ENCODE results near the gene RNF123. TPM values are rescaled to one million over a fixed set of nuclear protein-coding genes. Genes with fewer than 3 reads are reported as not detected.

RNF123 gene
- total RNA-seq, 1 donor from 2014 or later, result 31.3 TPM

GRCh38 chr3:49650177-49650576 lies 39.2 kb upstream of the RNF123 start:
- no peaks in the 10 kb centered on the region for H3K9me3 ChIP-seq (ENCODE audit: control insufficient read depth in 3 of 3, low read length in 3 of 3)
- H3K36me3 ChIP-seq (ENCODE audit: control insufficient read depth in 3 of 3, insufficient read depth in 3 of 3, low read length in 3 of 3), result no peaks in the 10 kb centered on the region
- H3K4me1 ChIP-seq (ENCODE audit: control insufficient read depth in 3 of 3, insufficient read depth in 3 of 3, low read length in 3 of 3), result peaks cover 31 to 45% (median 39%) of the 10 kb centered on the region in 3 donors
- no peak overlapping the region for H3K9ac ChIP-seq (ENCODE audit: low read depth in 1 of 3, low read length in 3 of 3)
- H3K4me3 ChIP-seq (ENCODE audit: low read length in 3 of 3), result no peak overlapping the region
- H3K27ac ChIP-seq (ENCODE audit: low read depth, low read length), result no peak overlapping the region
- no peaks in the 10 kb centered on the region for H3K27me3 ChIP-seq (ENCODE audit: control insufficient read depth in 3 of 3, insufficient read depth in 3 of 3, low read length in 3 of 3)

DNA sequence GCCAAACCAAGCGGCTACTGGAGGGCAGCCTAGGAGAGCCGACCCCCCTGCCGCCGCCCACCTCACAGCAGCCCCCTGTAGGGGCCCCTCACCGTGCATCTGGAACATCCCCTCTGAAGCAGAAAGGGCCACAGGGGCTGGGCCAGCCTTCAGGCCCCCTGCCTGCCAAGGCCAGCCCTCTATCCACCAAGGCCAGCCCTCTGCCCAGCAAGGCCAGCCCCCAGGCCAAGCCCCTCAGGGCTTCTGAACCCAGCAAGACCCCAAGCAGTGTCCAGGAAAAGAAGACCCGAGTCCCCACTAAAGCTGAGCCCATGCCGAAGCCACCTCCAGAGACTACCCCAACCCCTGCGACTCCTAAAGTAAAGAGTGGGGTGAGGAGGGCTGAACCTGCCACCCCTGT lies 38.7 kb upstream of the RNF123 start:
- Histone ChIP-seq H3K9ac (ENCODE audit: low read depth in 1 of 3, low read length in 3 of 3) (no peak overlapping the region), H3K36me3 (ENCODE audit: control insufficient read depth in 3 of 3, insufficient read depth in 3 of 3, low read length in 3 of 3) (no peaks in the 10 kb centered on the region), H3K27ac (ENCODE audit: low read depth, low read length) (no peak overlapping the region), H3K9me3 (ENCODE audit: control insufficient read depth in 3 of 3, low read length in 3 of 3) (no peaks in the 10 kb centered on the region), H3K4me3 (ENCODE audit: low read length in 3 of 3) (no peak overlapping the region), H3K27me3 (ENCODE audit: control insufficient read depth in 3 of 3, insufficient read depth in 3 of 3, low read length in 3 of 3) (no peaks in the 10 kb centered on the region), H3K4me1 (ENCODE audit: control insufficient read depth in 3 of 3, insufficient read depth in 3 of 3, low read length in 3 of 3) (peaks cover 27 to 40% (median 38%) of the 10 kb centered on the region in 3 donors)

DNA sequence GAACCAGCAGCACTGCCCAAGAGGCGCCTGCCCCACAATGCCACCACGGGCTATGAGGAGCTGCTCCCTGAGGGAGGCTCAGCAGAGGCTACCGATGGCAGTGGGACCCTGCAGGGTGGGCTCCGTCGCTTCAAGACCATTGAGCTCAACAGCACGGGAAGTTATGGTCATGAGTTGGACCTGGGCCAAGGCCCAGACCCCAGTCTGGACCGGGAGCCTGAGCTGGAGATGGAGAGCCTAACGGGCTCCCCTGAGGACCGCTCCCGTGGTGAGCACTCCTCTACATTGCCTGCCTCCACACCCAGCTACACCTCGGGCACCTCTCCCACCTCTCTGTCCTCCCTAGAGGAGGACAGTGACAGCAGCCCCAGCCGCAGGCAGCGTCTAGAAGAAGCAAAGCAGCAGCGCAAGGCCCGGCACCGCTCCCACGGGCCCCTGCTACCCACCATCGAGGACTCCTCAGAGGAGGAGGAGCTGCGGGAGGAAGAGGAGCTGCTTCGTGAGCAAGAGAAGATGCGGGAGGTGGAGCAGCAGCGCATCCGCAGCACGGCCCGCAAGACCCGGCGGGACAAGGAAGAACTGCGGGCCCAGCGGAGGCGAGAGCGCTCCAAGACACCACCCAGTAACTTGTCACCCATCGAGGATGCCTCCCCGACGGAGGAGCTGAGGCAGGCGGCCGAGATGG lies 37.0 kb upstream of the RNF123 start:
- H3K4me1 ChIP-seq (ENCODE audit: control insufficient read depth in 3 of 3, insufficient read depth in 3 of 3, low read length in 3 of 3), result peaks cover 17 to 31% (median 29%) of the 10 kb centered on the region in 3 donors
- H3K27me3 ChIP-seq (ENCODE audit: control insufficient read depth in 3 of 3, insufficient read depth in 3 of 3, low read length in 3 of 3), result peaks cover 0 to 11% (median 0%) of the 10 kb centered on the region in 3 donors
- H3K9me3 ChIP-seq (ENCODE audit: control insufficient read depth in 3 of 3, low read length in 3 of 3), result no peaks in the 10 kb centered on the region
- no peak overlapping the region for H3K4me3 ChIP-seq (ENCODE audit: low read length in 3 of 3)
- no peak overlapping the region for H3K9ac ChIP-seq (ENCODE audit: low read depth in 1 of 3, low read length in 3 of 3)
- H3K27ac ChIP-seq (ENCODE audit: low read depth, low read length), result no peak overlapping the region
- H3K36me3 ChIP-seq (ENCODE audit: control insufficient read depth in 3 of 3, insufficient read depth in 3 of 3, low read length in 3 of 3), result no peaks in the 10 kb centered on the region

- Histone ChIP-seq H3K9ac (ENCODE audit: low read depth in 1 of 3, low read length in 3 of 3) (no peak overlapping the region), H3K4me3 (ENCODE audit: low read length in 3 of 3) (no peak overlapping the region), H3K4me1 (ENCODE audit: control insufficient read depth in 3 of 3, insufficient read depth in 3 of 3, low read length in 3 of 3) (peaks cover 13 to 25% (median 23%) of the 10 kb centered on the region in 3 donors), H3K36me3 (ENCODE audit: control insufficient read depth in 3 of 3, insufficient read depth in 3 of 3, low read length in 3 of 3) (no peaks in the 10 kb centered on the region), H3K27me3 (ENCODE audit: control insufficient read depth in 3 of 3, insufficient read depth in 3 of 3, low read length in 3 of 3) (peaks cover 0 to 14% (median 0%) of the 10 kb centered on the region in 3 donors), H3K27ac (ENCODE audit: low read depth, low read length) (no peak overlapping the region), H3K9me3 (ENCODE audit: control insufficient read depth in 3 of 3, low read length in 3 of 3) (no peaks in the 10 kb centered on the region)
These were observed 36.4 kb upstream of the RNF123 start for GRCh38 chr3:49652903-49653415.

- H3K27ac ChIP-seq (ENCODE audit: low read depth, low read length), result no peak overlapping the region
- no peaks in the 10 kb centered on the region for H3K9me3 ChIP-seq (ENCODE audit: control insufficient read depth in 3 of 3, low read length in 3 of 3)
- no peak overlapping the region for H3K9ac ChIP-seq (ENCODE audit: low read depth in 1 of 3, low read length in 3 of 3)
- H3K4me3 ChIP-seq (ENCODE audit: low read length in 3 of 3), result no peak overlapping the region
- peaks cover 6 to 18% (median 16%) of the 10 kb centered on the region in 3 donors for H3K4me1 ChIP-seq (ENCODE audit: control insufficient read depth in 3 of 3, insufficient read depth in 3 of 3, low read length in 3 of 3)
- peaks cover 0 to 14% (median 4%) of the 10 kb centered on the region in 3 donors for H3K27me3 ChIP-seq (ENCODE audit: control insufficient read depth in 3 of 3, insufficient read depth in 3 of 3, low read length in 3 of 3)
- no peaks in the 10 kb centered on the region for H3K36me3 ChIP-seq (ENCODE audit: control insufficient read depth in 3 of 3, insufficient read depth in 3 of 3, low read length in 3 of 3)
These were observed 35.7 kb upstream of the RNF123 start for GRCh38 chr3:49653621-49654020.

DNA sequence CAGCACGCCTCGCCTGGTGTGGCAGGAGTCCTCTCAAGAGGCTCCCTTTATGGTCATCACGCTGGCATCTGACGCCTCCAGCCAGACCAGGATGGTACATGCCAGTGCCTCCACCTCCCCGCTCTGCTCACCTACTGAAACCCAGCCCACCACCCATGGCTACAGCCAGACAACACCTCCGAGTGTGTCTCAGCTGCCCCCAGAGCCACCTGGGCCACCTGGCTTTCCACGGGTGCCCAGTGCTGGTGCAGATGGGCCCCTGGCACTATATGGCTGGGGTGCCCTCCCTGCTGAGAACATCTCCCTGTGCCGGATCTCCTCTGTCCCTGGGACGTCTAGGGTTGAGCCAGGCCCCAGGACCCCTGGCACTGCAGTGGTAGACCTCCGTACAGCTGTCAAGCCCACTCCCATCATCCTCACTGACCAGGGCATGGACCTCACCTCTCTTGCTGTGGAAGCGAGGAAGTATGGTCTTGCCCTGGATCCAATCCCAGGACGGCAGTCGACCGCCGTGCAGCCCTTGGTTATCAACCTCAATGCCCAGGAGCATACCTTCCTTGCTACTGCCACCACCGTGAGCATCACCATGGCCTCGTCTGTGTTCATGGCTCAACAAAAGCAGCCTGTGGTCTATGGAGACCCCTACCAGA lies 35.1 kb upstream of the RNF123 start:
- Histone ChIP-seq H3K9ac (ENCODE audit: low read depth in 1 of 3, low read length in 3 of 3) (no peak overlapping the region), H3K36me3 (ENCODE audit: control insufficient read depth in 3 of 3, insufficient read depth in 3 of 3, low read length in 3 of 3) (no peaks in the 10 kb centered on the region), H3K4me1 (ENCODE audit: control insufficient read depth in 3 of 3, insufficient read depth in 3 of 3, low read length in 3 of 3) (peaks cover 0 to 12% (median 9%) of the 10 kb centered on the region in 3 donors), H3K27me3 (ENCODE audit: control insufficient read depth in 3 of 3, insufficient read depth in 3 of 3, low read length in 3 of 3) (peaks cover 0 to 14% (median 4%) of the 10 kb centered on the region in 3 donors), H3K9me3 (ENCODE audit: control insufficient read depth in 3 of 3, low read length in 3 of 3) (no peaks in the 10 kb centered on the region), H3K4me3 (ENCODE audit: low read length in 3 of 3) (no peak overlapping the region), H3K27ac (ENCODE audit: low read depth, low read length) (no peak overlapping the region)

GRCh38 chr3:49654955-49655556 lies 34.3 kb upstream of the RNF123 start:
- Histone ChIP-seq H3K27ac (ENCODE audit: low read depth, low read length) (no peak overlapping the region), H3K36me3 (ENCODE audit: control insufficient read depth in 3 of 3, insufficient read depth in 3 of 3, low read length in 3 of 3) (no peaks in the 10 kb centered on the region), H3K9ac (ENCODE audit: low read depth in 1 of 3, low read length in 3 of 3) (no peak overlapping the region), H3K4me3 (ENCODE audit: low read length in 3 of 3) (no peak overlapping the region), H3K27me3 (ENCODE audit: control insufficient read depth in 3 of 3, insufficient read depth in 3 of 3, low read length in 3 of 3) (peaks cover 0 to 14% (median 4%) of the 10 kb centered on the region in 3 donors), H3K9me3 (ENCODE audit: control insufficient read depth in 3 of 3, low read length in 3 of 3) (no peaks in the 10 kb centered on the region), H3K4me1 (ENCODE audit: control insufficient read depth in 3 of 3, insufficient read depth in 3 of 3, low read length in 3 of 3) (peaks cover 0 to 4% (median 2%) of the 10 kb centered on the region in 3 donors)

- H3K27ac ChIP-seq (ENCODE audit: low read depth, low read length), result no peak overlapping the region
- H3K9me3 ChIP-seq (ENCODE audit: control insufficient read depth in 3 of 3, low read length in 3 of 3), result no peaks in the 10 kb centered on the region
- peaks cover 0 to 4% (median 2%) of the 10 kb centered on the region in 3 donors for H3K4me1 ChIP-seq (ENCODE audit: control insufficient read depth in 3 of 3, insufficient read depth in 3 of 3, low read length in 3 of 3)
- H3K36me3 ChIP-seq (ENCODE audit: control insufficient read depth in 3 of 3, insufficient read depth in 3 of 3, low read length in 3 of 3), result no peaks in the 10 kb centered on the region
- no peak overlapping the region for H3K4me3 ChIP-seq (ENCODE audit: low read length in 3 of 3)
- H3K9ac ChIP-seq (ENCODE audit: low read depth in 1 of 3, low read length in 3 of 3), result no peak overlapping the region
- H3K27me3 ChIP-seq (ENCODE audit: control insufficient read depth in 3 of 3, insufficient read depth in 3 of 3, low read length in 3 of 3), result peaks cover 0 to 14% (median 4%) of the 10 kb centered on the region in 3 donors
These were observed 33.5 kb upstream of the RNF123 start for GRCh38 chr3:49655731-49656285.

DNA sequence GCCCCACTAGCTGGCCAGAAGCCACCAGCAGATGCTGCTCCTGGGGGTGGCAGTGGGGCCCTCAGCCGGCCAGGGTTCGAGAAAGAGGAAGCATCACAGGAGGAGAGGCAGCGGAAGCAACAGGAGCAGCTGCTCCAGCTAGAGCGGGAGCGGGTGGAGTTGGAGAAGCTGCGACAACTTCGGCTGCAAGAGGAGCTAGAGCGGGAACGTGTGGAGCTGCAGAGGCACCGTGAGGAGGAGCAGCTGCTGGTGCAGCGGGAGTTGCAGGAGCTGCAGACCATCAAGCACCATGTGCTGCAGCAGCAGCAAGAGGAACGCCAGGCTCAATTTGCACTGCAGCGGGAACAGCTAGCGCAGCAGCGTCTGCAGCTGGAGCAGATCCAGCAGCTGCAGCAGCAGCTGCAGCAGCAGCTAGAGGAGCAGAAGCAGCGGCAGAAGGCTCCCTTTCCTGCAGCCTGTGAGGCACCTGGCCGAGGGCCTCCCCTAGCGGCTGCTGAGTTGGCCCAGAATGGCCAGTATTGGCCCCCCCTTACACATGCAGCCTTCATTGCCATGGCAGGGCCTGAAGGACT lies 32.7 kb upstream of the RNF123 start:
- H3K36me3 ChIP-seq (ENCODE audit: control insufficient read depth in 3 of 3, insufficient read depth in 3 of 3, low read length in 3 of 3), result no peaks in the 10 kb centered on the region
- no peak overlapping the region for H3K27ac ChIP-seq (ENCODE audit: low read depth, low read length)
- H3K27me3 ChIP-seq (ENCODE audit: control insufficient read depth in 3 of 3, insufficient read depth in 3 of 3, low read length in 3 of 3), result peaks cover 0 to 17% (median 4%) of the 10 kb centered on the region in 3 donors
- peak overlapping the region in 1 of 3 donors; percentile 25 for H3K9ac ChIP-seq (ENCODE audit: low read depth in 1 of 3, low read length in 3 of 3)
- peak overlapping the region in 1 of 3 donors; percentile 6 for H3K4me3 ChIP-seq (ENCODE audit: low read length in 3 of 3)
- peaks cover 0 to 4% (median 2%) of the 10 kb centered on the region in 3 donors for H3K4me1 ChIP-seq (ENCODE audit: control insufficient read depth in 3 of 3, insufficient read depth in 3 of 3, low read length in 3 of 3)
- H3K9me3 ChIP-seq (ENCODE audit: control insufficient read depth in 3 of 3, low read length in 3 of 3), result no peaks in the 10 kb centered on the region

Data from skeletal muscle tissue (tissue), 4 donors.